Kidney epithelial cell (primary cell): ENCODE results near the gene ZNF22. TPM values are rescaled to one million over a fixed set of nuclear protein-coding genes. Genes with fewer than 3 reads are reported as not detected.
A peak's percentile ranks its signal among the peaks of the same experiment; 100 is the strongest.

Experiments
- DNase-seq: peaks from one replicate; pipeline ENCODE4 v3.0.0-alpha.2; 2010; ENCODE audit warnings: low read depth
- H3K27me3 ChIP-seq: 2 replicates; pipeline ENCODE4 v1.6.0; 2011; ENCODE audit warnings: low read length; ENCODE audit not compliant: control insufficient read depth, insufficient read depth
- H3K36me3 ChIP-seq: 2 replicates; pipeline ENCODE4 v1.5.1; 2011; ENCODE audit warnings: low read length; ENCODE audit not compliant: control insufficient read depth, insufficient read depth
- H3K4me3 ChIP-seq: 2 replicates; pipeline ENCODE4 v1.5.1; 2011; ENCODE audit warnings: low read depth, mild to moderate bottlenecking, control low read depth, low read length
- total RNA-seq: library from RNA; depleted of rRNA; stranded (reverse); fragments of >200 nt; gene quantifications from 2 replicates; pipeline ENCODE4 v1.2.3, GENCODE V29; 2015
- TF ChIP-seq, protein P1 (sequence below): IDR thresholded peaks from 2 replicates; pipeline ENCODE4 v1.5.1; 2011; ENCODE audit warnings: mild to moderate bottlenecking, moderate library complexity, low read length, control low read depth, inconsistent platforms; ENCODE audit not compliant: insufficient read depth, poor library complexity, severe bottlenecking

ZNF22 gene
- 21.6 and 30.0 TPM in 2 replicates for total RNA-seq

DNA sequence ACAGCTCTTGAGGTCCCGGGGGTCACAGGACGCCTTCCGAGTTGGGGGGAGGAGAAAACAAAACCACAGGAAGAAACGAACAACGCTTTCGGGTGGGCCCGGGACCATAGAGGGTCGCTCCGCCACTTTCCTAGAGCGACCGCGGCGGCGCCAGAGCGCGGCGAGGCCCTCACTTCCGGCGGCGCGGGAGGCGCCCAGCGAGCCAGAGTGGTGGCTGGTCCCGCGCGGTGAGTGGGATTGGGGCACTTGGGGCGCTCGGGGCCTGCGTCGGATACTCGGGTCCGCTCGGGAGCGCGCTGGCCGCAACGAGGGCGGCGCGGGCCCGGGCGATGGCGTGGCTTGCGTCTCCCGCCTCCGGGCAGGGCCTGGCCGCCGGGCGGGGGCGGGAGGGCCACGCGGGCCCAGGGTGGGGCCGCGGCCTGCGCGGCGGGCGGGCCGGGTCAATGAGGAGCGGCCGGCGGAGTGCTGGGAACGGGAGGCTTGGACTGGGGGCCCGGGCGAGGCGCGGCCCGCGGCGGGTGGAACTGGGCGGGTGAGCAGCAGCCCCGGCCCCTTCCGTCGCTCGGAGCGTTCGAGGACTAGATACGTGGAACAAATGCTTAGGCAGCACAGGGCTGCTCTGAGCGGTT lies at the start of gene ZNF22:
Gene ZNF22 (plus strand): TSS at position 172 of the 629 bp plus-strand sequence. CDS start 2,446 bp downstream, outside the sequence.
- no peak for DNase-seq
- TF ChIP-seq, protein P1, sequence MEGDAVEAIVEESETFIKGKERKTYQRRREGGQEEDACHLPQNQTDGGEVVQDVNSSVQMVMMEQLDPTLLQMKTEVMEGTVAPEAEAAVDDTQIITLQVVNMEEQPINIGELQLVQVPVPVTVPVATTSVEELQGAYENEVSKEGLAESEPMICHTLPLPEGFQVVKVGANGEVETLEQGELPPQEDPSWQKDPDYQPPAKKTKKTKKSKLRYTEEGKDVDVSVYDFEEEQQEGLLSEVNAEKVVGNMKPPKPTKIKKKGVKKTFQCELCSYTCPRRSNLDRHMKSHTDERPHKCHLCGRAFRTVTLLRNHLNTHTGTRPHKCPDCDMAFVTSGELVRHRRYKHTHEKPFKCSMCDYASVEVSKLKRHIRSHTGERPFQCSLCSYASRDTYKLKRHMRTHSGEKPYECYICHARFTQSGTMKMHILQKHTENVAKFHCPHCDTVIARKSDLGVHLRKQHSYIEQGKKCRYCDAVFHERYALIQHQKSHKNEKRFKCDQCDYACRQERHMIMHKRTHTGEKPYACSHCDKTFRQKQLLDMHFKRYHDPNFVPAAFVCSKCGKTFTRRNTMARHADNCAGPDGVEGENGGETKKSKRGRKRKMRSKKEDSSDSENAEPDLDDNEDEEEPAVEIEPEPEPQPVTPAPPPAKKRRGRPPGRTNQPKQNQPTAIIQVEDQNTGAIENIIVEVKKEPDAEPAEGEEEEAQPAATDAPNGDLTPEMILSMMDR: no peak
- no peaks in the 10 kb centered on the region for H3K27me3 ChIP-seq
- peak within 1 kb of the TSS; percentile 36 for H3K4me3 ChIP-seq
- no peaks in the 10 kb centered on the region for H3K36me3 ChIP-seq

DNA sequence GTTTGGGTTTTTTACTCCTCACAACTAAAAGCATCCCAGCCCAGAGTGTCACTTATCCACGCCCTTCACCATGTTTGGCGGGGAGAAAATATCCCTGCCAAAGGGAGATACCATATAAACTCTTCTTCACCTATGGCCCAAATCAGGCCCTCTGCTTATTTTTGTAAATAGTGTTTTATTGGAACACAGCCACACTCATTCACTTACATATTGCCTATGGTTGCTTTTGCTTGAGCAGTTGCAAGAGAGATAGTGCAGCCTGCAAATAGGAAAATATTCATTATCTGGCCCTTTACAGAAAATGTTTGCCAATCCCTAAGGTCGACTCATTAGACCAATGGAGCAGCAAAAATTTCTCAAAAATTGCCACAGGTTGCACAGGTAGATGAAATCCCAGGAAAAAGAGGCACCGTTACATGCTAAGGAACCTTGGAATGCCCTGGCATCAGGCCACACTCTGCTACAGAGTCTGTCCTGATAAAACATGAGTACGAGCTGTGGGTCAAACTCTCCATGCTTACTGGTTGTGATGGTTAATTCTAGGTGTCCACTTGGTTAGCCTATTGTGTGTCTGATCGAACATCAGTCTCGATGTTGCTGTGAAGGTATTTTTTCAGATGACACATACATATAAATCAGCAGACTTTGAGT lies 49.0 kb upstream of the ZNF22 start:
- Histone ChIP-seq H3K36me3 (no peaks in the 10 kb centered on the region), H3K27me3 (no peaks in the 10 kb centered on the region), H3K4me3 (no peak overlapping the region)
- no peak for DNase-seq
- TF ChIP-seq, protein P1: no peak

DNA sequence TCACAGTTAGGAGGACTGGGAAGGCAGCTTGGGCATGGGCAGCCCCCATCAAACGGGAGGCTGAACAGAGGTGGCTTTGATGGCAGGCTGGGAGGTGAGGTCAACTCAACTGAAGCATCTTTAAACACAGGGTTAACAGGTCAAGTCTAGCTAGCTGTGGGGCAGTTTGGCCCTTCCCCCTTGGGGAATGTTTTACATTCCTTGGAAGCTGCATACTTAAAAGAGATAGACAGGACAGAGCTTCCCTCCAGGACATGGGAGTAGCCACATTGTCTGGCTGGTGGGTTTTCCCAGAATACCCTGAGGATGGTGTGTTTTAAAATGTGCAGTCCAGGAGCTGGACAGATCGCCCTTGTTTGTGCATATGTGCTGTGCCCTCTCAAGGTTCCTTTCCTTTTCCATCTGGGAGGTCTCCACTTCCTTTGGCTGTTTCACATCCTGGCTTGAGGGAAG lies 47.9 kb upstream of the ZNF22 start:
- H3K36me3 ChIP-seq: no peaks in the 10 kb centered on the region
- no peak for DNase-seq
- H3K27me3 ChIP-seq: no peaks in the 10 kb centered on the region
- TF ChIP-seq, protein P1: no peak
- no peak overlapping the region for H3K4me3 ChIP-seq

DNA sequence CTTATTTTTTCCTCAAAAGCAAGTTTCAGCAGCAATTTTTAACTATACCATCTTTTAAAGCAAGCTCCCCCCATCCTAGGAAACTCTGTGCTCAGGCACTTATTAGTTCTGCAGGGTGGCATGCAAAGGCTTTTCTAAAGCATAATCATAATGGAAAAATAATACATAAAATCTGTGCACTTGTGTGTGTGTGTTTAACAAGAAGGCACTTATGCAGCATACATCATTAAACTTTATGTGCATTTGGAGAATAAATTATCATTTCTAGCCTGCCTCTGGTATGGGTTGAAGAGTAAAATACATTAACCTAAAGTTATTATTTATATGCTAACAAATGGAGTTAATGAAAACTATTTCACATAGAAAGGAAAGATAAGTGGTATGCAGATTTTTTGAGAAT lies 46.7 kb upstream of the ZNF22 start:
- TF ChIP-seq, protein P1: no peak
- Histone ChIP-seq H3K27me3 (no peaks in the 10 kb centered on the region), H3K4me3 (no peak overlapping the region), H3K36me3 (no peaks in the 10 kb centered on the region)
- DNase-seq: no peak

DNA sequence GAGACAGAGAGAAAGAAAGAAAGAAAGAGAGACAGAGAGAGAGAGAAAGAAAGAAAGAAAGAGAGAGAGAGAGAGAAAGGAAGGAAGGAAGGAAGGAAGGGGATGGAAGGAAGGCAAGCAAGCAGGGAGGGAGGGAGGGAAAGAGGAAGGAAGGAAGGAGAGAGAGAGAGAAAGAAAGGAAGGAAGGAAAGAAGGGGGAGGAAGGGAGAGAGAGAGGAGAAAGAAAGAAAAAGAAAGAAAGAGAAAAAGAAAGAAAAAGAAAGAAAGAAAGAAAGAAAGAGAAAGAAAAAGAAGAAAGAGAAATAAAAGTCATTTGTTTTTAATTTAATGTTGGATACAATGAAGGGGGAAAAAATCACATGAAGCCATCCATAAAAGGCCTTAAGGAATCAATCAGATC lies 45.8 kb upstream of the ZNF22 start:
- TF ChIP-seq, protein P1: no peak

More for the DNA sequence above, 45.8 kb upstream of the ZNF22 start:
- no peak overlapping the region for H3K4me3 ChIP-seq
- H3K27me3 ChIP-seq: no peaks in the 10 kb centered on the region
- no peaks in the 10 kb centered on the region for H3K36me3 ChIP-seq
- no peak for DNase-seq
